Measurements from ENCODE around the gene DGKB. TPM values are rescaled to one million over a fixed set of nuclear protein-coding genes. Genes with fewer than 3 reads are reported as not detected.

Gene DGKB
- polyA plus RNA-seq, 3 donors = 2.2 to 3.4 (median 2.9) TPM

DNA sequence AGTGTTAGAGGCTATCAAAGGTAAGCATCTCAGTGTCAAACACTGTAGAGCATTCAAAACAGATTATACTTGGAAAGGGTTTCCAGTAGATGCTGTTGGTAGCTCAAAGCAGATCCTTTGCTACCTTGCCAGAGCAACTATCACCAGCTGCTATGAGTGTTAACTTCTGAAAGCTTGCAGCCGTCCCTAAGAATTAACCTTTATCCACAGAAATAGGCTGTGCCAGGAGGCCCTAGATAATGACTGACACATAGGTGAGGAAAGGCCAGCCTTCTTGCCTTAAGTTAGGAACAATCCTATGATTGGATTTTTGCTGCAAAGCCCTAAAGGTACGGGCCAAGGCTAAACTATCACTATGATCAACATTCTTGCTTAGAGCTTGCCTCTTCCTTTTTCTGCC is 263.2 kb downstream of the DGKB start:
- DNase-seq (ENCODE audit: extremely low read depth in 1 of 11, low read depth in 9 of 11, low spot score in 4 of 11) = no peak

- DNase-seq (ENCODE audit: extremely low read depth in 1 of 11, low read depth in 9 of 11, low spot score in 4 of 11) = no peak
Measured at GRCh38 chr7:14637968-14638367, 264.6 kb downstream of the DGKB start.

DNA sequence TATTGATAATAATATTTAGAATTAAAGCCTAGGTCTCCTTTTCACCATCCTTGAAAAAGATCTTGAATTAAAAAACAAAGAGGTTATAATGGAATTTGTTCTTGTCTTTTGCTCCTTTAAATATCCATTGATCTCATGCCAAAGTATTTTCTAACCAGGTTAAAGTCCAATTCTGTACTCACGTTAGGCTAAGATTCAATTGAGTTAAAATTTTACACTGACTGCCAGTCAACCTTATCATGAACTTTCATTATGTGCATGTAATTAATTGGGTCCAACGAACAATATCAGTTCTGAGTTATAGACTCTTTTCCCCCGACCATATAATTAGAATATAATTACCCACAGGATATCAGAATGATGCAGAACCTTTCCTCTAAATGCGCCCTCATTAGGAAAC is 266.6 kb downstream of the DGKB start:
- no peak for DNase-seq (ENCODE audit: extremely low read depth in 1 of 11, low read depth in 9 of 11, low spot score in 4 of 11)

- no peak for DNase-seq (ENCODE audit: extremely low read depth in 1 of 11, low read depth in 9 of 11, low spot score in 4 of 11)
Measured at GRCh38 chr7:14630048-14630447, 272.5 kb downstream of the DGKB start.

DNA sequence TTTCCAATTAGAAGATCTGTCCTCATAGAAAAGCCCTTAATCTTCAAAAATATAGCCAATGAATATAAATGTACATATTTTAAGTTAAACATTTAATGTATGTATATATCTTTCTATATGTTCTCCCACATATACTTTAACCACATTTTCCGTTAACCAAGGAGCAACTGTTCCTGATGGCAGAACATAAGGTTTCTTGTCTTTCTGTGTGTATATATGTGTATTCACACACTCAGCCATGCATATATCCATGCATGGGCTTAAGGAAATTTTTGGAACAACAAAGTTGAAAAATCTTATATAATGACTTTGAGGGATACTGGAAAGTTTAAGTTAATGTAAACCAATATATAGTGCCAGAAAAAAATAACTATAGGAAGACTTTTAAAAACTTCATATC is 274.0 kb downstream of the DGKB start:
- no peak for DNase-seq (ENCODE audit: extremely low read depth in 1 of 11, low read depth in 9 of 11, low spot score in 4 of 11)

DNA sequence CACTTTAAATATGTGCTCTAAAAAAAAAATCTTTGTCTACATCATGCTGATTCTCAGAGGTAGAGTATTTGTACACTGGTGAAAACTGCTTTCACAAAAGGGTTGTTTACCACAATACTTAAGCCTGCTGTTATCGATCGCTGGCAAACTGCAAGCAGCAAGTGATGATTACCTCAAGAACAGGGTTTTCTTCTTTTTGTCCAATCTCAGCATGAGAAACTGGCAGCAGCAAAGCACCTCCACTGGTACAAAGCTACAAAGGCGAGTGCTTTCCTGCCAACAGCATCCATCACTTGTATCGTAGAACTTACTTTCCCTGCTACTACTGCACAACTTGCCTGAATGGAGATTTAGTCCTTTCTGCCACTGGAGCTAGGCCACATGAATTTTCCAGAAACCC is 276.5 kb downstream of the DGKB start:
- no peak for DNase-seq (ENCODE audit: extremely low read depth in 1 of 11, low read depth in 9 of 11, low spot score in 4 of 11)

- no peak for DNase-seq (ENCODE audit: extremely low read depth in 1 of 11, low read depth in 9 of 11, low spot score in 4 of 11)
Measured at GRCh38 chr7:14622559-14622958, 280.0 kb downstream of the DGKB start.

GRCh38 chr7:14606101-14606500 is 296.4 kb downstream of the DGKB start:
- no peak for DNase-seq (ENCODE audit: extremely low read depth in 1 of 11, low read depth in 9 of 11, low spot score in 4 of 11)

DNA sequence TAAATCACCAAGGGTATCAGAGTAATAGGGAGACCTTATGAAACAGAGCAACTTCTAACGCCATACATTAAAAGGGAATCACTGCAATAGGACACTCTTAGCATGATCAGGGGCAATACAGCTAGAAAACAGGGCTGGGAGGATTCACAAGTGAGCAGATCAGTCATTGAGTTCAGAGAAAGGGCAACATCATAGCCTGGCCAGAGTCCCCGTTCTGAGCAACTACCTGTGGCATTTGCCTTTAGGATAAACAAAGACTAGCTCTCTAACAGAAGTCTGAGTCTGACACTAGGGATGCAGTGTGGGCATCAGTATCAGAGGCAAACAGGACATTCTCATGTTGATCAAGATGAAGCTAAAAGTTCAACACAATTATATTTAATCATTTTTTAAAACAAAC is 297.9 kb downstream of the DGKB start:
- DNase-seq (ENCODE audit: extremely low read depth in 1 of 11, low read depth in 9 of 11, low spot score in 4 of 11) = no peak

DNA sequence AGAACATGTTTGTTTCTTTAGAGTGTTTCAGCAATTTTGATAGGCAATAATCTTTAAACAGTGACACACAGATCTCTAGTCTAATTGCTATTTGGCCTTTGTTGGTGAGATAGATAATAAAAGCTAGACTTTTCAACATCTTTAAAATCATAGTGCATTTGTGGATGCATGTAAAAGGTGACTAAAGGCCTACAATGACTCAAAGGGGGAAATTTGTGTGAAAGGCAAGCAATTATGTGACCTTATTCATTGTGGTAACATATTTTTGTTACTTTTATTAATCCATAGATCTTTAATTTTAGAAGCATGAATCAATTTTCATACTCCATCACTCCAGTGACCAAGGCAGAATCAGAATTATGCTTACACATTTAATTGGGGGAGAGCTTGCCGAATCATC is 299.7 kb downstream of the DGKB start:
- DNase-seq (ENCODE audit: extremely low read depth in 1 of 11, low read depth in 9 of 11, low spot score in 4 of 11) = no peak

DNA sequence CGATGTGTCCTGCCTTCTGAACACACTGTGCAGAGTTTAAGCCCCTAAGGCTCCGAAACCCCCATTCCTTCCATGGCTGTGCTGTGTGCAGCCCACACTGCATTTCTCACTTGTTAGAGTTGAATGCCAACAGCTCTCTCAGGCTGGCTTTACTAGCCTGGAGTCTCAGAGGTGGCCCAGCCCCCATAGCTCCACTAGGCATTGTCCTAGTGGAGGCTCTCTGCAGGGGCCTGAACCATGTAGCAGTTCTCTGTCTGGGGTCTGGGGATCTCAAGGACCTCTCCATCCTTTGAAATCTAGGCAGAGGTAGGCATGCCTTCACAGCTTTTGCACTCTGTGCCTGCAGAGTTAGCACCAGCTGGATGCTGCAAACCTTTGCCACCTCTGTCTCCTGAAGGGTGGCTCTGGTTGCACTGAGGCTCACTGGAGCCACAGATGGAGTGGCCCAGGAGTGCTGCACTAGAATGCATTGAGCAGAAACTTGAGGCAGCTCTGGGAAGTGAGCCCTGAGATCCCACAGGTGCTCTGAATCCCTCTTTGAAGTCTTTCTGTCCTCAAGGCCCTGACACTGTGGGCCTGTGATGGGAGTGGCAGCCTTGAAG is 301.7 kb downstream of the DGKB start:
- no peak for DNase-seq (ENCODE audit: extremely low read depth in 1 of 11, low read depth in 9 of 11, low spot score in 4 of 11)

- DNase-seq (ENCODE audit: extremely low read depth in 1 of 11, low read depth in 9 of 11, low spot score in 4 of 11) = no peak
Measured at GRCh38 chr7:14598978-14599377, 303.6 kb downstream of the DGKB start.

- DNase-seq (ENCODE audit: extremely low read depth in 1 of 11, low read depth in 9 of 11, low spot score in 4 of 11) = no peak
Measured at GRCh38 chr7:14596421-14596820, 306.1 kb downstream of the DGKB start.

GRCh38 chr7:14590206-14590605 is 312.3 kb downstream of the DGKB start:
- DNase-seq (ENCODE audit: extremely low read depth in 1 of 11, low read depth in 9 of 11, low spot score in 4 of 11) = no peak

DNA sequence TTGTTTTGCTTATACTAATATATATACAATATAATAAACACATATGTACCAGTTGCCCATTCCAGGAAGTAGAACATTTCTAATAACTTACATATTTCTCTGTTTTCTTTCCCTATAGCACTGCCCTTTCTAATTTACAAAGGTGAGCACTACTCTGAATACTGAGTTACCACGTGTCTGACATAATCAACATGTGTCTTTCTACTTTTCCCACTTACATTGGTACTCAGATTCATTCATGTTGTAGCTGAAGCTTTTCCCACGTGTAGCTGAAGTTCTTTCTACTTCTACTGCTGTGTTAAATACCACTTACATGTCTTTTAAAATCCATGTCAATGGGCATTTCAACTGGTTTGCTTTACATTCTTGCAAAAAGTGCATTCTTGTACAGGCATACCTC is 317.3 kb downstream of the DGKB start:
- no peak for DNase-seq (ENCODE audit: extremely low read depth in 1 of 11, low read depth in 9 of 11, low spot score in 4 of 11)

GRCh38 chr7:14583518-14583917 is 319.0 kb downstream of the DGKB start:
- DNase-seq (ENCODE audit: extremely low read depth in 1 of 11, low read depth in 9 of 11, low spot score in 4 of 11) = no peak

DNA sequence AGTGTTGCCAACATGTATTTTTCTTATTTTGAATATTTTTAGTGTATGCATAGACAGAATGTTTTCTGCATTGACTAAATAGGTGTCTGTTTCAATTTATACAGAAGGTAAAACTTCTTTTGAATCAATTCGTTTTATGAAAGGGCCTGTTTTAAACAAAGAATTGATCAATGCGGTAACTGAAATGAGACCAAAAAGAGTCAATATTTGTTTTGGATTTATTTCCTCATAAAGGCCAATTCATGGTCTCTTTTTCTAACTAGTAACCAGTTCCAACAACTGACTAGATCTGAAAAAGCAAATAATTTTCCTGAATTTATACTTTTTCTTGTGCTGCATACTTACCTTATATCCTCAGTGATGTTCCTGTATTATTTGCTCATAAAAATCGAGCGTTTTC is 320.5 kb downstream of the DGKB start:
- DNase-seq (ENCODE audit: extremely low read depth in 1 of 11, low read depth in 9 of 11, low spot score in 4 of 11) = no peak

DNA sequence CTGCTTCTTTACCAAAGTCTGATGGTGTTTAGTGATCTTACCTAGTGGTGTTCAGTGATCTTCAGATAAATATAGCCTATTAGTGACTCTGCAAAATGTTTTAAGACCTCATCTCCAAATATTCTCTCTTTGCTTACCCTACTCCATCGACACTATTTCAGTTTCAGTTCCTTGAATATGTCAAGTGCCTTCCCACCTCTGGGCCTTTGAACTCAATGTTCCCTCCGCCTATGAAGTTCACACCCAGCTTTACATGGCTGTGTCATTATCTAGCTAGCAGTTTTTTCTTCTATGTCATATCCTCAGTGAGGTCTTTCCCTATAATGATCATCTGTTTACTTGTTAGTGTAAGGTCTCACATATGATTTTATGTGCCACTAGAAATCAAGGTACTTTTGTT is 322.6 kb downstream of the DGKB start:
- no peak for DNase-seq (ENCODE audit: extremely low read depth in 1 of 11, low read depth in 9 of 11, low spot score in 4 of 11)

- DNase-seq (ENCODE audit: extremely low read depth in 1 of 11, low read depth in 9 of 11, low spot score in 4 of 11) = no peak
Measured at GRCh38 chr7:14576578-14576977, 326.0 kb downstream of the DGKB start.

- DNase-seq (ENCODE audit: extremely low read depth in 1 of 11, low read depth in 9 of 11, low spot score in 4 of 11) = no peak
Measured at GRCh38 chr7:14570750-14571607, 331.6 kb downstream of the DGKB start.

DNA sequence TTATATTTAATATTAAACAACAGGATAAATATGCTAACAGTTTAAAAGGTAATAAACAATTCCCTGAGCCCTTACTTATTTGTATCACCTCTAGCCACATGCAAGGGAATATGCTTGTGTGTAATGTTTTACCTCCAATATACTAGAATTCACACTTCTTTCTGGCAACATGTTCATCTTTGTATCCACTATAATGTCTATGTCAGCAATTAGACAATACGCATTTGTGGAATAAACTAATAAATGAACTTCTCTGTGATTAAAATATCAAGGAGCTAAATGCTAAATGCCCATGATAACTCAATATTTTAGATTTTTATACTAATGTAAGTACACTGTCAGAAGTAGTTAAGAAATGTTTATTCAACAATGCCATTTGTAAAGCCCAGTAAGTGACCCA is 350.5 kb downstream of the DGKB start:
- DNase-seq (ENCODE audit: extremely low read depth in 1 of 11, low read depth in 9 of 11, low spot score in 4 of 11) = no peak
